Endometrial microvascular endothelial cells (primary cell): ENCODE results near the gene USB1. TPM values are rescaled to one million over a fixed set of nuclear protein-coding genes. Genes with fewer than 3 reads are reported as not detected.

ENCODE experiments used
- in situ Hi-C: cut with HindIII; loops from 2 replicates; pipeline ENCODE4 v1.10.0; 2017; ENCODE audit warnings: low sequenced_read_pairs, low pct_unique_long_range_greater_than_20kb; ENCODE audit errors: inconsistent ontology term
- total RNA-seq: library from RNA; depleted of rRNA; stranded (reverse); fragments of >200 nt; gene quantifications from one replicate; pipeline ENCODE4 v1.2.3, GENCODE V29; 2015; ENCODE audit errors: inconsistent ontology term

Gene USB1
- total RNA-seq, 1 donor from 2014 or later: 39.5 TPM

GRCh38 chr16:58040496-58040846, 39.3 kb downstream of the USB1 start:
- in situ Hi-C loops: no loop called here

DNA sequence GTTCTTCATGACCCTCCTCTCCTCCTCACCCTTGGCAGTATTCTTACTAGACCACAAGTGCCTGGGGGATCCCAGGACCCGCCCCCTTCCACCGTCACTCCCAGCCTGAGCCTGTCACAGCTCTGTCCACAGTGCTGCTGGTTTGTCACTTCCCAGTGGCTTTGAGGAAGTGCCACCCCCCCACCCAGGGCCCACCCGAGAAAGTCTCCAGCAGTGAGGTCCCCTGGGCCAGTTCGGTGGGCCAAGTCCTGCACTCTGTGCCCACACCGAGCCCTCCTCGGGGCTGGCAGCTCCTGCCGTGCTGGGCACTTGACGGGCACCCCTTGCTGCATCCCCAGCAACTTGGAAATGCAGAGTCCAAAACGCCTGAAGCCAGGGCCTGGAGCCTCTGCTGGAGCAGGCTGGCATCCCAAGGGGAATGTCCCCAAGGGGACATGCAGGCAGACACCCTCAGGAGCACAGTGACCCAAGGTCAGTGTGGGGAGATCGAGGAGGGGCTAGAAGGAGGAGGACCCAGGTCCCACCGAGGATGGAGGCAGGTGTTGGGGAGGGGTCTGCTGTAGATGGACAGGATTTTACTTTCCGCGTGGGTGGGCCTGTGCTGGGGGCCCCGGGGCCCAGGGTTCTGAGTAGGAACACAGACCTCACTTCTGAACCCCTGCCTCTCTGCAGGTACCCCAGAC, 39.9 kb downstream of the USB1 start:
- in situ Hi-C loops: no loop called here

- in situ Hi-C loops: no loop called here
Observed at GRCh38 chr16:58041628-58041955, 40.4 kb downstream of the USB1 start.

DNA sequence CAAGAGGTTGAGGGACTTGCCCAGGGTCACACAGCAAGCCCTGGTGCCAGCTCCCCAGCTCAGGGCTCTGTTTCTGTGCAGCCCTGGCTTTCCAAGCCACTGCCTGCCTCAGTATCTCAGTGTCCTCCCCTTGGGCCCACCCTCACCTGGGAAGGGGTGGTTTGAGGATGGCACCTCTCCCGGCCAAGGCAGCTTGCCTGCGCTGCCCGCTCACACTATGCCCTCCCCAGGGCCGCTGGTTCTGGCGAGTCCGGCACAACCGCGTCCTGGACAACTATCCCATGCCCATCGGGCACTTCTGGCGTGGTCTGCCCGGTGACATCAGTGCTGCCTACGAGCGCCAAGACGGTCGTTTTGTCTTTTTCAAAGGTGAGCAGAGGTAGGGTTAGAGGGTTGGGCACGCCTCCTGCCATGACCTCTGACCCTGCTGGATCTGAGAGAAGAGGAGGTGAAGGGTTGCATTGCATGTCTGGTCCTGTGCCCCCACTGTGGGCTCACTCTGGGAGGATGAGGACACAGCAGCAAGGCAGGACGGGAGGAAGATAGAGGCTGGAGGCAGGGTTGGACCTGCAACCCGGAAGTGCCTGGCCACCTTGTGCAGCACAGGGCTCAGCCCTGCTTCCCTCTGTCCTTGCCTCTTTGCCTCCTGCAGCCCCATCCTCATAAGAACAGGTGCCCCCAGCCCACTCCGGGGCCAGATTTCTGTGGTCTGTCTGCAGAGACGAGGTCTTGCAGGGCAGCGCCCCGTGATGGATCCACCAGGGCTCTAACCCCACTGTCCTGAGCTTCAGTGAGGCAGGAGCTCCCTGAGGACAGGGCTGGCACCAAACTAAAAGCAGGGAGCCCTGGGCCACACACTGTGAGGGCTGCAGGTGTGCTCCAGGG, 41.0 kb downstream of the USB1 start:
- in situ Hi-C loops: no loop called here

DNA sequence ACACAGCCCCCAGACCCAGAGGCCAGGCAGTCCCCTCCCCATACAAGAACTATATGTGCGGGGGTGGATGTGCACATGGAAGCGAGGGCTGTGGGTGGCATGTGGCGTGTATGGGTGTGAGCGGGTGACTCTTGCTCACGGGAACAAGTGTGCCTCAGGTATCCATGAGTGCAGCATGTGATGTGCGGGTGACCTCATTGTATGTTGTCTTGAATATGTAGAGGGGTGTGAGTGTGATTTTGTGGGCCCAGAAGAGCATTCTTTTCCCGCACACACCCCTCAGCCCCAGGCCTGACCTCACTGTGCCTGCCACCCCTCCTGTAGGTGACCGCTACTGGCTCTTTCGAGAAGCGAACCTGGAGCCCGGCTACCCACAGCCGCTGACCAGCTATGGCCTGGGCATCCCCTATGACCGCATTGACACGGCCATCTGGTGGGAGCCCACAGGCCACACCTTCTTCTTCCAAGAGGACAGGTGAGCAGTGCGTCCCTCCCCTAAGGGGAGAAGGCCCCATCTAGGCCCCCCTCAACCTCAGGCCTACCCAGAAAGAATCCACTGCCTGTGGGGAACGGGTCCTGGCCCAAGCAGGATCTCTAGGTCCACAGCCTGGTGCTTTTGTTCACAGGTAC, 41.8 kb downstream of the USB1 start:
- in situ Hi-C loops: no loop called here

GRCh38 chr16:58043571-58044155, 42.5 kb downstream of the USB1 start:
- in situ Hi-C loops: no loop called here

DNA sequence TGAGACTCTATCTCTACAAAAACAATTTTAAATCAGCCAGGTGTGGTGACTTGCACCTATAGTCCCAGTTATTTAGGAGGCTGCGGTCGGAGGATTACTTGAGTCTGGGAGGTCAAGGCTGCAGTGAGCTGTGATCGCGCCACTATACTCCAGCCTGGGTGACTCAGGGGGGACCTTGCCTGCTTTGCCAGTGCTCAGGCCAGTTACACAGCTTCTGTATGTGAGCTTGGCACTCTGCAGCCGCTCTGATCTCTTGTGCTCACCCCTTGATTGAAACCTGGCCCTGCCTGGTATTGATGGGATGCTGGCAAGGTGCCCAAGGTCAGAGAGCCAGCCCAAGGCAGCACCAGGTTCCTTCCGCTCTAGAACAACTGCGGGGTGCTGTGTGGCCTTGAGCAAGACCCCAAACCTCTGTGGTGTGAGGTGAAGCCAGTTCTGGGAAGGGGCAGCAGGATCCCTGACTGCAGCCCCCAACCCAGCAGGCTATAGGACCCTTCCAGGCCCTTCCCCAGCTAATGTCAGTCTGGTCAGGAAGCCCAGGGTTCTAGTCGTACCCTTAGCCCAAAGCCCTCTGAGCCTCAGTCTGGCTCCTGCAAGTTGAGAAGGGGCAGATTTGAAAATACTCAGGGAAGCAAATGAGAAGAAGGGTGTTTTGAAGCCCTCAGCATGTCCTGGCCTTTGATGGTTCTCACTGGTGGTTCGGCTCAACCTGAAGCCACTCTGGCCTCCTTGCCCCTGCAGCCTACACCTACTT, 43.2 kb downstream of the USB1 start:
- in situ Hi-C loops: no loop called here

- in situ Hi-C loops: no loop called here
Observed at GRCh38 chr16:58045096-58045495, 43.9 kb downstream of the USB1 start.

GRCh38 chr16:58046054-58046881, 45.1 kb downstream of the USB1 start:
- in situ Hi-C loops: no loop called here

DNA sequence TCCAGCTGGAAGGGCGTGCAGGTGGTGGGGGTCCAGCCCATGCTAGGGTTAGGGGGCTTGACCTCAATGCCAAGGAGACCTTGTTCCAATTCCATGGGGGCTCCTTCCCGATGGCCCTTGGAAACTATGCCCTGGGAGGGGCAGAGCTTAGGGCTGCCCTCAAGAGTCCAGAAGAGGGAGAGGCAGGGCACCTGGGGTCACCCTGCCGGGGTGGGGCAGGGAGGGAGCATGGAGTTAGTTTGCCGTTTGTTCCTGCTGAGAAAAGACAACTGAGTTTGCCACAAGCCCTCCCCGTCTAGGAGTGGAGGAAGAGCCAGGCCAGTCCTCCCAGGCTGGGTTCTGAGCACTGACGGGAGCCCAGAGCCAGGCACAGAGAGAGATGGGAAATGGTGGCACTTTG, 45.7 kb downstream of the USB1 start:
- in situ Hi-C loops: no loop called here

DNA sequence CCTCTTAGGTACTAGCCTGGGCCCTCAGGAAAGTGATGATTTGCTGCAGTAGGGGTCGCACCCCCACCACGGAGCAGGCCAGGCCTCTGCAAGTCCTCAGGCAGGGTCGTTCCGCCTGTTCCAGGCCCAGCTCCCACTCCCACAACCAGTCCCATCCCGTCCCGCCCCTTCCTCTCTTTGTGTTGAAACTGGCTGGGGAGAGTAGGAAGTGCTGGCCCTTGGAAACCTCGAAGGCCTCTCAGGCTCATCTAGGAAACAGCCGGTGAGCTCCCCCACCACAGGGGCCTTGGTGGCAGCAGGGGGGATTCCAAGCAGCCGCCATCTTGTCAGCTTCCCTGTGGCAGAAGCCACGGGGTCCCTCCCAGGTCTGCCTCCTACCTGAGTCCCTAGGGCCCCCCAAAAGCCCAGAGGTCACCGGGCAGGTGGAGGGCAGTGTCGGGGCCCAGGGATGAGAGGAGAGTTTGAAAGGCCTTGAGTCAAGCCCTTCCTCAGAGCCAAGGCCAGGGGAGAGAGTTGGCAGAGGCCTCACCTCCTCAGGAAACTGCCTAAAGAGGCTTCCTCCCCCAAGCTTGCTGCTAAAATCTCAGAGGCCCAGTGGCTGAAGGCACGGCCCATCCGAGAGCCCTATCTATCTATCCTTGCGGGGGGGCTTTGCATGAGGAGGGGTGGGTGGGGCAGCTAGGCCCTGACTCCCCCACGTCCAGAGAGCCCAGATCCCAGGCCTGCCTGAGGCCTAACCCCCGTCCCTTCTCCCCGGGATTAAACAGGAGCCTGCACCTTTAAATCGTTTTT, 46.5 kb downstream of the USB1 start:
- in situ Hi-C loops: no loop called here

GRCh38 chr16:58048494-58049231, 47.5 kb downstream of the USB1 start:
- in situ Hi-C loops: no loop called here

DNA sequence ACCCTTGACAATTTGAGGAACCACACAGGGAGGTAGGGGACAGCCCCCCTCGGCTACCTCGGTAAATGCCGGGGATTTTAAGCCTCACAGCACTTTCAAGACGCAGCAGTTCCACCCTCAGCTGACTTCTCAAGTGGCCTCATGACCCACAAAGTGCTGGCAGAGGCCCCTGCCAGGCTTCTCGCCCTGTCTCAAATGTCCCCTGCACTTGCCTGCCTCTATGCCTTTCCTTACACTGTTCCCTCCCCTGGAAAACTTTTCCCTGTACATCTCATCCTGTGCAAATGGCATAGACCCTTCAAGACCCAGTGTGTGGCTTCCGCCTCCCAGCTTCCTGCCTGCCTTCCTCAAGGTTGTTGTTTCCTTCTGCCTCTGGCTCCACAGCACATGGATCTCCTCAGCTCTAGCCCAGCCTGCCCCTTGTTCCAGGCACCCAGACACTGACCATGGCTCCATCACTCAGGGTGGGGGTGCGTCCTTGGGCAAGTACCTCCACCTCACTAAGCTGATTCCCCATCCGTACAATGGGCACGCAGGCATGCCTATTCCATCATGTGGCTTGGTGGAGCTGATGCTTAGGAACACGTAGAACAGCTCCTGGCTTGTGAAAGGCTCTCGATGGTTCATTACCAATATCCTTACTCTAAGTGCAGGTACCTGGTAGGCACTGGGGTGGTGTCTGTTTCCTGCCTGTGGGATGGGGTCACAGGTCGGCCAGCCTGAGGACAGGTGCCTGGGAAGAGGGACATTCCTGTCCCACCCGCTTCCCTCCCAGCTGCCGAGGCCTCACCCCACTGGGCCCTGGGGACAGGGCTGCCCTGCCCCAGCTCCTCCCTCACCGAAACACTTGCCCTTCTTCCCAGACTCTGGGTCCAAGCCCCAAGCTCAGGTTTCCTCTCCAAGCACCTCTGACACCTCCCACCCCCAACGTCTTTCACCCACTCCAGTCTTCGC, 48.3 kb downstream of the USB1 start:
- in situ Hi-C loops: no loop called here

GRCh38 chr16:58051296-58051695, 50.1 kb downstream of the USB1 start:
- in situ Hi-C loops: no loop called here

DNA sequence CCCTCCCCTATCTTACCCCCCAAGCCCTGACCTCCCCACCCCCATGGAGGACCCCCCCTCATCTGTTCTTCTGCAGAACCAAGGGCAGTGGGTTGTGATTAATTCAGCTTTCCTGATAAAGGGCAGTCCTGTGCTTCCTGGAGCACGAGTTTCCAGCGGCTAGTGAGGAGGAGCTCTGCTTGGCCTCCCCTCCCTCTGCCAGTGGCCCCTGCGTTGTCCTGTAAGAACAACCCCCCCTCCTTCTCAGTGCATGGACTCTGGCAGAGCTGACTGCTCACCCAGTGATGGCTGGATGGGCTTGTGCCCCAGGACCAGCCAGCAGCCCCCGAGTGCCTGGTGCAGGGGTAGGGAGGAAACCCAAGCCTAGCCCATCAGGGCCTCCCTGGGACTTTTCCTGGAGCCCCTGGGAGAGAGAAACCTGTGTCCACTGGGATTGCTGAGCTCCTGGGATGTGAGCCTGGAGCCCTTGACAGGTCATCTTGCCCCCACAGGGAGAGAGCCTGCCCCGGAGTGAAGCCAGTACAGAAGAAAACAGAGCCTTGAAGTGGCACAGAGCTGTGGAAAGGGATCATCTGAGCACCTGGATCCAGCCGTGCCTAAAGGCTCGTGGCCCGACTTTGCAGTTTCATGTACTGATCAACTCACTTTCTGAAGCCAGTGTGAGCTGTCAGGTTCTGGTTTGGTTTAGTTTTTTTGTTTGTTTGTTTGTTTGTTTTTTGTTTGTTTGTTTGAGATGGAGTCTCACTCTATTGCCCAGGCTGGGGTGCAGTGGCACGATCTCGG, 50.8 kb downstream of the USB1 start:
- in situ Hi-C loops: no loop called here
